Mesenchymal stem cell (in vitro differentiated cells and primary cell): ENCODE measurements around the gene SYPL2.

Source experiments
- DNase-seq: peaks from one replicate; pipeline ENCODE4 v3.0.0-alpha.2; 2013
- H2AFZ ChIP-seq: one replicate; pipeline ENCODE4 v1.6.1; 2013; ENCODE audit warnings: low read depth, mild to moderate bottlenecking, control low read depth, inconsistent platforms, low read length, moderate library complexity
- H2AK5ac ChIP-seq: 2 replicates; pipeline ENCODE4 v1.6.1; 2013; ENCODE audit warnings: low read length, moderate library complexity, mild to moderate bottlenecking, inconsistent platforms; ENCODE audit not compliant: severe bottlenecking
- H2BK120ac ChIP-seq: one replicate; pipeline ENCODE4 v1.6.1; 2013; ENCODE audit warnings: low read depth, mild to moderate bottlenecking, inconsistent platforms, low read length, moderate library complexity
- H2BK12ac ChIP-seq, 2 experiments: one replicate each; pipeline ENCODE4 v1.6.1; 2013; ENCODE audit warnings: inconsistent platforms in 2 of 2, low read length in 2 of 2, mild to moderate bottlenecking in 2 of 2, moderate library complexity in 2 of 2, control low read depth in 1 of 2
- H2BK15ac ChIP-seq: one replicate; pipeline ENCODE4 v1.6.1; 2013; ENCODE audit warnings: mild to moderate bottlenecking, low read depth, inconsistent platforms; ENCODE audit not compliant: poor library complexity, severe bottlenecking
- H2BK5ac ChIP-seq: 2 replicates; pipeline ENCODE4 v1.6.1; 2013; ENCODE audit warnings: low read depth, mild to moderate bottlenecking, low read length, control low read depth, inconsistent platforms; ENCODE audit not compliant: poor library complexity, severe bottlenecking
- H3K14ac ChIP-seq, 2 experiments: one replicate each; pipeline ENCODE4 v1.6.1; 2013; ENCODE audit warnings: inconsistent platforms in 2 of 2, low read length in 2 of 2, control low read depth in 1 of 2, mild to moderate bottlenecking in 1 of 2, moderate library complexity in 1 of 2
- H3K18ac ChIP-seq, 2 experiments: one replicate each; pipeline ENCODE4 v1.6.1; 2013; ENCODE audit warnings: inconsistent platforms in 2 of 2, low read length in 2 of 2, control low read depth in 1 of 2, low read depth in 1 of 2, mild to moderate bottlenecking in 1 of 2
- H3K23ac ChIP-seq, 2 experiments: one replicate each; pipeline ENCODE4 v1.6.1; 2013; ENCODE audit warnings: inconsistent platforms in 2 of 2, low read length in 2 of 2, mild to moderate bottlenecking in 2 of 2, moderate library complexity in 2 of 2, control low read depth in 1 of 2
- H3K27ac ChIP-seq: 2 replicates; pipeline ENCODE4 v1.5.1; 2013; ENCODE audit warnings: mild to moderate bottlenecking, moderate library complexity, low read length, control low read depth, inconsistent platforms; ENCODE audit not compliant: poor library complexity, severe bottlenecking
- H3K27me3 ChIP-seq, 2 experiments: 2 replicates each; pipeline versions ENCODE4 v1.6.1 to v1.7.0; 2013; ENCODE audit warnings: low read length in 2 of 2, mild to moderate bottlenecking in 2 of 2, moderate library complexity in 2 of 2, control low read depth in 1 of 2, inconsistent platforms in 1 of 2; ENCODE audit not compliant: control insufficient read depth in 1 of 2, insufficient read depth in 1 of 2
- H3K36me3 ChIP-seq, 2 experiments: 2 replicates each; pipeline versions ENCODE4 v1.6.1 to v1.7.0; 2013; ENCODE audit warnings: low read length in 2 of 2, control low read depth in 1 of 2, inconsistent platforms in 1 of 2, low read depth in 1 of 2, mild to moderate bottlenecking in 1 of 2; ENCODE audit not compliant: insufficient read depth in 2 of 2, control insufficient read depth in 1 of 2
- H3K4ac ChIP-seq, 2 experiments: one replicate each; pipeline ENCODE4 v1.6.1; 2013; ENCODE audit warnings: inconsistent platforms in 2 of 2, low read length in 2 of 2, mild to moderate bottlenecking in 2 of 2, moderate library complexity in 2 of 2, control low read depth in 1 of 2, low read depth in 1 of 2
- H3K4me1 ChIP-seq: 2 replicates; pipeline ENCODE4 v1.6.1; 2013; ENCODE audit warnings: low read depth, low read length, control low read depth; ENCODE audit not compliant: control insufficient read depth, insufficient read depth
- H3K4me2 ChIP-seq: 2 replicates; pipeline ENCODE4 v1.6.1; 2013; ENCODE audit warnings: low read length, mild to moderate bottlenecking, inconsistent platforms; ENCODE audit not compliant: poor library complexity, severe bottlenecking
- H3K4me3 ChIP-seq, 2 experiments: 2 replicates each; pipeline versions ENCODE4 v1.5.1 to v1.7.0; 2013; ENCODE audit warnings: low read length in 2 of 2, mild to moderate bottlenecking in 2 of 2, control low read depth in 1 of 2, low read depth in 1 of 2; ENCODE audit not compliant: insufficient read depth in 1 of 2
- H3K79me1 ChIP-seq: replicated peaks from 2 replicates; pipeline ENCODE4 v1.6.1; 2013; ENCODE audit warnings: mild to moderate bottlenecking, control low read depth, low read length, inconsistent platforms; ENCODE audit not compliant: poor library complexity, severe bottlenecking
- H3K9ac ChIP-seq: 2 replicates; pipeline ENCODE4 v1.7.0; 2013; ENCODE audit warnings: mild to moderate bottlenecking, low read length, moderate library complexity
- H3K9me3 ChIP-seq: 2 replicates; pipeline ENCODE4 v1.7.0; 2013; ENCODE audit warnings: mild to moderate bottlenecking, low read length; ENCODE audit not compliant: control insufficient read depth
- H4K8ac ChIP-seq: one replicate; pipeline ENCODE4 v1.6.1; 2013; ENCODE audit warnings: inconsistent platforms, mild to moderate bottlenecking, low read length, moderate library complexity
- H4K91ac ChIP-seq: one replicate; pipeline ENCODE4 v1.6.1; 2013; ENCODE audit warnings: mild to moderate bottlenecking, low read length, inconsistent platforms
- WGBS: methylation state at CpG from one replicate; pipeline ENCODE4 v1.1.7; 2013; ENCODE audit warnings: mixed read lengths; 5-methylcytosine and 5-hydroxymethylcytosine counted together

Gene SYPL2

DNA sequence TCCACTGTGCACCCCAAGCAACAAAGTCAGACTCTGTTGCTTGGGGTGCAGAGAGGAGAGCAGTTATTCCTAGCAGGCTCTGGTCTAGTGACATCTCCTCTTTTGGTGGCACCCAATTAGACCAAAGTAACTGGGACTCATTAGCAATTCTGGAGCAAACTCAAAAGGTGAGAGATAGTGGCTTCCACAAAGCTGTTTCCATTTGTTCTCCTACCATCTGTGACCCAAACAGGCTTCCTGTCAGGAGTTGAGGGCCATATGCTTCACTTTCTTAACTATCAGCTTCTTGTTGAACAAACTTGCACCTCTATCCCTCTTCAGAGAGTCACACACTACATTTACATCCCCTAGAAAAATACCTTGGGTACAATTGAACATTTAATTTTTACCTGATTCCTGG is 15.9 kb downstream of the SYPL2 start:
- H4K8ac ChIP-seq, result no peak overlapping the region
- no peak overlapping the region for H3K4me3 ChIP-seq
- H2BK5ac ChIP-seq, result no peak overlapping the region
- no peak overlapping the region for H3K14ac ChIP-seq
- no peak overlapping the region for H3K23ac ChIP-seq
- no peak overlapping the region for H2AK5ac ChIP-seq
- H3K18ac ChIP-seq, result no peak overlapping the region
- DNase-seq, result no peak
- H3K27me3 ChIP-seq, result peaks cover 0 to 55% of the 10 kb centered on the region in 2 experiments
- H3K27ac ChIP-seq, result no peak overlapping the region
- no peak overlapping the region for H2BK12ac ChIP-seq
- no peaks in the 10 kb centered on the region for H3K9me3 ChIP-seq
- H3K79me1 ChIP-seq, result peaks cover 15% of the 10 kb centered on the region
- no peak overlapping the region for H2BK15ac ChIP-seq
- H3K36me3 ChIP-seq, result peaks cover 9 to 42% of the 10 kb centered on the region in 2 experiments
- no peak overlapping the region for H4K91ac ChIP-seq
- H3K4me1 ChIP-seq, result peaks cover 16% of the 10 kb centered on the region
- no peak overlapping the region for H3K9ac ChIP-seq
- H3K4me2 ChIP-seq, result no peak overlapping the region
- H2AFZ ChIP-seq, result no peak overlapping the region
- no peak overlapping the region for H2BK120ac ChIP-seq
- no peak overlapping the region for H3K4ac ChIP-seq

DNA sequence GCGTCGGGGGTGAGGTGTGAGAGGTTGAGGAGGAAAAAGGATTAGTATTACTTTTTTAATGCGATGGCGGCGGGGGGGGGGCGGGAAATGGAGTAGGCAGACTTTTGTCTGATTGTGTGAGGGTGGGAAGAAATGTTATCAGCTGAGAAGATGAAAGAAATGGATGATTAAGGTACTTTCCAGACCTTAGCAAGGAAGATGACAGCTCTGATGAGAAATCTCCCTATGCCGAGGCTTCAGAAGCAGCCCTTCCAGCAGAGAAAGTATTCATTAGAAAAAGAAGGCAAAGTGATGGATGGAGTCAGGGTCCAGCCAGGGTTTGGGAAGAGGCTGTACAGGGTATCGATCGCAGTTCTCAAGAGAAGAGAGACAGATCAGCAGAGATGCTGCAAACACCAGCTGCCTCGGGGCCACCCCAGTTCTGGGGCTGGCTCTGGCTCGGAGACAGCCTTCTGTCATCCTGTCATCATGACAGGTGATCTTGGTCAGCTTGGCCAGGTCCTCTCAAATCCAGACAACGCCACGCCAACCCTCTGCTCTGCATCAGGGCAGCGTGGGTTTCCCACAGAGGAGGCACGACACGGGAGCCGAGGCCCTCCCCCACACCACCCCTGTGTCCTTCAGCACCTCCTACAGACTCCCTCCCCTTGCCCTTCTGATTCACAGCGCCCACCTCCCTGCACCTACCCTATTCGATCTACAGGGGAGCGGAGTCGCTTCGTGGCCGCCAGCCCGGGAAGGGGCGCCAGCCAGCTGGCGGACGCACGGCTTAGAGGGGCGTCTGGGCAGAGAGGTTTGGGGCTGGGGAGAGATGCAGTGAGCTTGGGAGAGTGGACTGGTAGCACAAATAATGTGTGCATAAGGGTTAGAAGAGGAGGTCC is 16.7 kb downstream of the SYPL2 start:
- no peak overlapping the region for H2AK5ac ChIP-seq

DNA sequence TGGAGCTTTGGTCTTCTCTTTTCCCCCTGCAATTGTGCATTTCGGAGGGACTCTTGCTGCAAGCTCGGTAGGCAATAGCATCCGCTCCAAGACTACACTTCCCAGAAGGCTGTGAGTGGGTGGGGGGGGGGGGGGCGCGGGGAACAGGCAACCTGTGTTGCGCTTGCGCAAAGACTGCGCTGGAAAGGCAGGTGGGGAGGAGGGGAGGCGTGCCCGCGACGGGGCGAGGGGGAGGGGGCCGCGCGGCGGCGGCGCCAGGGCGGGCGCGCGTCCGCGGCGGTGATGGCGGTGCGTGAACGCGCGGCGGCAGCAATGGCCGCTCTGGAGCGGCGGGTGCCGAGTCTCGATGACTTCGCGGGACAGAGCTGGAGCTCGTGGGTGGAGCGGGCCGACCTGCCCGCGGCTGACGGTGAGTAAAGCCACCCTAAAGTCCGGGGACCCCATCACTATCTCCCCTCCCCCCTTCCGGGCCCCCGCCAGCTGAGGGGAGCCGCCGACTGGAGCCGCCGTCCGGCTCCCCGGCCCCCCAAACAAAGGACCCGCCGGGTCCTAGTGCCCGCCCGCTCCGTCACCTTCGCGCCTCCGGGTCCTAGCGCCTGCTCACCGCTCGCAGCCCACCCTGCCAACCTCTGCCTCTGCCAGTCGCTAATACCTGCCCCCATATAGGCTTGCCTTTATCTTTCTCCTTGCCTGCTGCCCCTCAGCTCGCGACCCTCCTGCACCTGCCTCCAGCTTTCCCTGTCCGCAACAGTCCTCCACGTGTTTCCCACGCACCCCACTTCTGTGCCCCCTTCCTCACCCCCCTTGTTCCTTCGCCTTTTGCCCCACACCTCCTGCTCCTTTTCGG is 17.5 kb downstream of the SYPL2 start, which contains the start of gene ATXN7L2:
Gene ATXN7L2 (plus strand): TSS at position 234 of the 847 bp plus-strand sequence. CDS start 49 bp downstream, at position 283.
- Histone ChIP-seq H3K4me3 (peak within 1 kb of the TSS; percentile 75 to 89), H4K91ac (peak within 1 kb of the TSS; percentile 90), H2AFZ (peak within 1 kb of the TSS; percentile 84), H3K36me3 (peaks cover 26 to 52% of the 10 kb centered on the region in 2 experiments), H3K9me3 (no peaks in the 10 kb centered on the region), H2BK15ac (peak within 1 kb of the TSS; percentile 45), H3K4ac (peak within 1 kb of the TSS in 1 of 2 experiments; percentile 86), H3K23ac (peak within 1 kb of the TSS in 1 of 2 experiments; percentile 75), H3K14ac (peak within 1 kb of the TSS in 1 of 2 experiments; percentile 98), H3K79me1 (peaks cover 15% of the 10 kb centered on the region), H3K27me3 (peaks cover 0 to 41% of the 10 kb centered on the region in 2 experiments), H2BK12ac (peak within 1 kb of the TSS in 1 of 2 experiments; percentile 89), H2BK120ac (peak within 1 kb of the TSS; percentile 95), H3K4me2 (peak within 1 kb of the TSS; percentile 96), H3K4me1 (peaks cover 16% of the 10 kb centered on the region), H3K18ac (peak within 1 kb of the TSS; percentile 88 to 96), H2BK5ac (peak within 1 kb of the TSS; percentile 87), H2AK5ac (no peak within 1 kb of the TSS), H3K9ac (peak within 1 kb of the TSS; percentile 91), H4K8ac (peak within 1 kb of the TSS; percentile 96), H3K27ac (peak within 1 kb of the TSS; percentile 62)
- under 1% methylated on average over 44 of the region's 73 CpGs for WGBS
- DNase-seq, result peak; percentile 88

More for the DNA sequence above, 16.7 kb downstream of the SYPL2 start:
- H3K4ac ChIP-seq, result no peak overlapping the region
- peaks cover 16% of the 10 kb centered on the region for H3K4me1 ChIP-seq
- no peak overlapping the region for H4K8ac ChIP-seq
- peak overlapping the region; percentile 96 for H3K4me2 ChIP-seq
- H3K4me3 ChIP-seq, result peak overlapping the region; percentile 51 to 89
- H2BK12ac ChIP-seq, result no peak overlapping the region
- no peak overlapping the region for H2BK120ac ChIP-seq
- peaks cover 0 to 47% of the 10 kb centered on the region in 2 experiments for H3K27me3 ChIP-seq
- peak overlapping the region; percentile 84 for H2AFZ ChIP-seq
- H3K9ac ChIP-seq, result peak overlapping the region; percentile 67
- H2BK15ac ChIP-seq, result no peak overlapping the region
- peak overlapping the region in 1 of 2 experiments; percentile 75 for H3K23ac ChIP-seq
- 13% methylated on average over 27 of the region's 29 CpGs for WGBS
- no peak overlapping the region for H2BK5ac ChIP-seq
- no peak overlapping the region for H4K91ac ChIP-seq
- H3K36me3 ChIP-seq, result peaks cover 17 to 43% of the 10 kb centered on the region in 2 experiments
- DNase-seq, result no peak
- H3K27ac ChIP-seq, result no peak overlapping the region
- peaks cover 15% of the 10 kb centered on the region for H3K79me1 ChIP-seq
- no peak overlapping the region for H3K18ac ChIP-seq
- no peak overlapping the region for H3K14ac ChIP-seq
- no peaks in the 10 kb centered on the region for H3K9me3 ChIP-seq
